Activated T-helper 2 cell treated with anti-CD3 and anti-CD28 coated beads, Interferon-gamma antibody, Interleukin-2, Interleukin-4, amounts not matched to agents 10 μg/mL and 5 μg/mL and 100 μg/mL, durations not matched to agents 14 hours and 24 hours and 36 hours (primary cell): ENCODE results near the gene SCARF1. TPM values are rescaled to one million over a fixed set of nuclear protein-coding genes. Genes with fewer than 3 reads are reported as not detected.

ENCODE experiments used
- DNase-seq: peaks from one replicate; pipeline ENCODE4 v3.0.0; 2021; ENCODE audit warnings: low spot score
- H3K27ac Mint-ChIP-seq: one replicate; pipeline ENCODE4 v1.8.0; 2021; ENCODE audit warnings: mixed read lengths
- H3K27me3 Mint-ChIP-seq: one replicate; pipeline ENCODE4 v1.8.0; 2021; ENCODE audit warnings: low read depth, mixed read lengths
- H3K36me3 Mint-ChIP-seq: one replicate; pipeline ENCODE4 v1.8.0; 2021; ENCODE audit warnings: low read depth, mixed read lengths
- H3K4me1 Mint-ChIP-seq: one replicate; pipeline ENCODE4 v1.8.0; 2021; ENCODE audit warnings: low read depth, mixed read lengths
- H3K4me3 Mint-ChIP-seq: one replicate; pipeline ENCODE4 v1.8.0; 2021; ENCODE audit warnings: low read depth, mild to moderate bottlenecking, moderate library complexity, mixed read lengths
- H3K9me3 Mint-ChIP-seq: one replicate; pipeline ENCODE4 v1.8.0; 2021; ENCODE audit warnings: mixed read lengths
- intact Hi-C: fragments of 100-400 bp; cut with micrococcal nuclease; formaldehyde crosslinking; loops from one replicate; pipeline ENCODE4 v1.15.1; 2023
- total RNA-seq: library from RNA; stranded (reverse); gene quantifications from 2 replicates; pipeline ENCODE4 v1.2.3, GENCODE V29; 2022

The SCARF1 gene
- total RNA-seq, 1 donor from 2014 or later = 3.4 TPM

DNA sequence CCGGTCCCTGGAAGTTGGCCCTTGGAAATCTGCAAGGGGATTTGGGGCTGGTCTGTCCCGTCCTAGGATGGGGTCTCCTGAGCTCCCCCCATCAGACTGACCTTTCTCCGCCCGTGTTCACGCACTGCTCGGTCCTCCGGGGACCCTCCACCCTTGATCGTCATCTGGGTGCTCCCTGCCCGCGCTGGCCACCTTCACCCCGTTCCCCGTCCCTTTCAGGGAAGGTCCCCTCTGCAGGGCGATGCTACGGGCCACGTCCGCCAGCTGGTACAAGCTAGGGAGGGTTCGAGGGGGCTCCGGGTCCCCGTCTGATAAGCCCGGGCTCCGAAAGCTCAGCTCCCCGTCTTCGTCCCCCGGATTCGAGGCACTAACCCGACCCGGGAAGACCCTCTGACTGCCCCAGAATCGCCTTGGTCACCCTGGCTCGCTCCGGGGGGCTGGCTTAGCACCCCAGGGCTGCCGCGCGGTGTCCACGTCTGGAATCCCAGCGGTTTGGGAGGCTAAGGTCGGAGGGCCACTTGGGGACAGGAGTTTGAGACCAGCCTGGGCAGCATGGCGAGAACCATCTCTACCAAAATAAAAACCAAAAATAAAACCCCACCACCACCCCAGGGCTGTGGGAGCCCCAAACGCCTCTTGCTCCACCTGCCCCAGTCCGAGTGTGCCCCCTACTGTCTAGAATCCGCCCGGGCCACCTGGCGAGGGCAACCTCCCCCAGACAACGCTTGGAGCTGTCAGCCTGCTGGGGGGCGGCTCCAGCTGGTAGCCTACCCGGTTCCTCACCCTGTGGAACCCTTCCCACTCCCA lies 15.8 kb downstream of the SCARF1 start:
- peaks cover 9% of the 10 kb centered on the region for H3K4me1 Mint-ChIP-seq
- H3K27ac Mint-ChIP-seq = peak overlapping the region; percentile 49
- intact Hi-C loops = loop anchor here (1.0 to 10.0 kb wide), 5 partner anchors 55 to 355 kb away; partner anchors contain the start of genes BHLHA9, INPP5K and TRARG1
- DNase-seq = peak; percentile 59
- H3K9me3 Mint-ChIP-seq = no peaks in the 10 kb centered on the region
- H3K27me3 Mint-ChIP-seq = peaks cover 35% of the 10 kb centered on the region
- peak overlapping the region; percentile 87 for H3K4me3 Mint-ChIP-seq
- no peaks in the 10 kb centered on the region for H3K36me3 Mint-ChIP-seq

DNA sequence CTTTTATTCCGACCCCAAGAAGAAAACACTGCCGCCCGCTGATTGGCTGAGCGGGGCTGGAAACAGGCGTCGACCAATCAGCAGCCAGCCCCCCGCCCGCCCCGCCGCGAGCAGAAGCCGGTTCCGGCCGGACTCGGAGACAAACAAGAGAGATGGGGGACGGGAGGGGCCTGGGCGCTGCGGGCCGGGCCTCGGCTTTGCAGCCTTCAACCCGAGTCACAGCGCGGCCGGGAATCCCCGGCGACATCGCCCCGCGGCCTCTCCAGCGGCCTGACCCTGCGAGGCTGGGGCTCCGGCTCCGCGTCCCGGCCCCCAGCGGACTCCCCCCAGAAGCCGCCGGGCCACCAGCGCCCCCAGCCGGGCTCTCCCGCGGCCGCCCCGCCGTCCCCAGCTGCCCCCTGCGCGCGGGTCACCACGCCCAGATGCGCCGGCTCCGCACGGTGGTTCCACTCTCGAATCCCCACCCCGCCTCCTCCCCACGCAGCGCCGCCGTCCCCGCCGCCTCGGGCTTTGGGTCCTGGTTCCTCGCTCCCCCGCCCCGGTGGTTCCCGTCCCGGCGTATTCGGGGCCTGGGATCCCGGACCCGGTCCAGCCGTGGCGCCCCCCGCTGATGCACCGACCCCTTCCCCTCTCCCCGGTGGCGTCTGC lies 16.6 kb downstream of the SCARF1 start:
- H3K4me1 Mint-ChIP-seq = peaks cover 9% of the 10 kb centered on the region
- peak overlapping the region; percentile 87 for H3K4me3 Mint-ChIP-seq

DNA sequence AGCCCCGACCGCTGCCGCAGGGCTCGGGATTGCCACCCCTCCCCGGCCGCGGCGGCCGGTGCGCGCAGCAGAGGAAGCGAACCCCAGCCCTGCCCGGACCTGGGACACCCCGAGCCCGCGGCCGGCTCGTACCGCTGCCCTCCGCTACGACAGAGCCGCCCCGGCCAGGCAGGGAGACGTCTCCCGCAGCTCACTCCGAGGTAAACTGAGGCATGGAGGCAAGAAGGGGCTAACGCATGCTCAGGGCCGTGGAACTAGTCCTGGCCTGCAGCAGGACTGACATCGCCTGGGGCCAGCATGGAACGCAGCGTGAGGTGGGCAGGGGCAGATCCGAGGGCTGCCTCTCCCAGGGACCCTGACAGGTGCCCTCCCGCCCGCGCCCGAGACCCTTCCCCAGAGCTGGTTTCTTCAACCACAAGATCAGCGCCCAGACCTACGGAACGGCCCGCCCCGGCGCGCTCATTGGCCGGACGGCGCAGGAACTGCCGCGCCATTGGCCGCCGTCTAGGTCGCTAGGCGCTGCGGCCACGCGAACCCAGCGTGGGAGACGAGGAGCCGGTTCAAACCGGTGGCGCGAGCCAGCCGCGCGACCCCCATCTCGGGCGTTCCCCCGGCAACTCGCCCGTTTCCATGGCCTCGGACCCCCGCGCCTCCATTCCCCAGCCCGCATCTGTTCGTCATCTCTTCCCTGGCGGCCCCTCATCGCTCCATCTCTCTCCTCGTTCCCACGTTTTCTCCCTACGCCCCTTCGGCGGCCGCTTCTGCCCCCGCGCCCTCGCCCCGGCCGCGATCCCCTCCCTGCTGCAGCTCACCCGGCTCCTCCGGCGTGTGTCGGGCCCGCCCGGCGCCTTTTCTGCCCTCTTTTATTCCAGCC lies 17.3 kb downstream of the SCARF1 start, which contains the start of gene SLC43A2:
Gene SLC43A2, minus strand, starts transcription at position 853 of the 874 bp plus-strand sequence. CDS start 960 bp downstream, outside the sequence.
- intact Hi-C loops = loop anchor here (1.0 to 10.0 kb wide), 3 partner anchors 21 to 353 kb away; partner anchors contain the start of genes BHLHA9 and TRARG1
- H3K9me3 Mint-ChIP-seq = no peaks in the 10 kb centered on the region
- no peaks in the 10 kb centered on the region for H3K36me3 Mint-ChIP-seq
- DNase-seq = peak; percentile 69
- peak within 1 kb of the TSS; percentile 68 for H3K27ac Mint-ChIP-seq
- peaks cover 9% of the 10 kb centered on the region for H3K4me1 Mint-ChIP-seq
- peaks cover 35% of the 10 kb centered on the region for H3K27me3 Mint-ChIP-seq
- H3K4me3 Mint-ChIP-seq = peak within 1 kb of the TSS; percentile 87

More for the DNA sequence above, 16.6 kb downstream of the SCARF1 start:
- Mint-ChIP-seq H3K27ac (peak overlapping the region; percentile 68), H3K36me3 (no peaks in the 10 kb centered on the region), H3K9me3 (no peaks in the 10 kb centered on the region), H3K27me3 (peaks cover 35% of the 10 kb centered on the region)
- intact Hi-C loops = loop anchor here (1.0 to 10.0 kb wide), 4 partner anchors 22 to 354 kb away; partner anchors contain the start of genes BHLHA9, INPP5K and TRARG1
- DNase-seq = peak; percentile 82

DNA sequence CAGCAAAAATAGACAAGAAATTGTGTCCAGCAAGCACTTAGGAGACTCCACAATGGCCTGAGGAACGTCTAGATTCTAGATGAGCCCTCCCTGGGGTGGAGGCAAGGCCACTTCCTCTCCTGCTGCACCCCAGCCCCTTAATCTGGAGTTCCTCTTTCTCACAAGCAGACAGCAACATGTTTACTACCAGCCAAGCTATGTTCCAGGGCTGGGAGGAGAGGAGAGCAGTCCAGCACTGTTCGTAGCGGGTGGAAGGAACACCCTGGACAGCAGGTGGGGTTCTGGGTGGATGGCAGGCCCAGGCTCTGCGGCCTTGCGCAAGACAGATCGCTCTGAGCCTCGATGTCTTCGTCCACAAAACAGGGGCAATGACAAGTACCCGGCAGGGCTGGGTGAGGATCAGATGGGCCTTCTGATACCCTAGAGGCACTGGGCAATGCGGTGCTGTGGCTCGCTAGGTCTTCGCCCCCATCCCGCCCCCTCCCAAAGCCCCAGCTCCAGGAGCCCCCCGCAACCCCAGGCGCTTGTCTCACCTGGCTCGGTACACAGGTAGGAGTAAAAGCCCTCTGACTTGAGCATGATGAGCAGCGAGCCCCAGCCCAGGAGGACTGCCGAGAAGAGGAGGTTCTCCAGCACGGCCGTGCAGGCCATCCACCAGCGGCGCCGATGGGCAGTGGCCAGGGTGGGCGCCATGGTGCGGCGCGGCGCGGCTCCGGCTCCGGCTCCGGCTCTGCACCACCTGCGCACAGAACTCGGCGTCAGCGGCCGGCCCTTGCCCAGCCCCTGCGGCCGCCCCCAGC lies 18.1 kb downstream of the SCARF1 start:
- H3K27ac Mint-ChIP-seq = no peak overlapping the region
- no peaks in the 10 kb centered on the region for H3K9me3 Mint-ChIP-seq
- peak overlapping the region; percentile 69 for H3K4me3 Mint-ChIP-seq
- no peak for DNase-seq
- peaks cover 35% of the 10 kb centered on the region for H3K27me3 Mint-ChIP-seq
- H3K36me3 Mint-ChIP-seq = no peaks in the 10 kb centered on the region
- intact Hi-C loops = loop anchor here (10.0 kb wide), 1 partner anchor 353 kb away; the partner anchor contains the start of genes BHLHA9 and TRARG1
- peaks cover 9% of the 10 kb centered on the region for H3K4me1 Mint-ChIP-seq

DNA sequence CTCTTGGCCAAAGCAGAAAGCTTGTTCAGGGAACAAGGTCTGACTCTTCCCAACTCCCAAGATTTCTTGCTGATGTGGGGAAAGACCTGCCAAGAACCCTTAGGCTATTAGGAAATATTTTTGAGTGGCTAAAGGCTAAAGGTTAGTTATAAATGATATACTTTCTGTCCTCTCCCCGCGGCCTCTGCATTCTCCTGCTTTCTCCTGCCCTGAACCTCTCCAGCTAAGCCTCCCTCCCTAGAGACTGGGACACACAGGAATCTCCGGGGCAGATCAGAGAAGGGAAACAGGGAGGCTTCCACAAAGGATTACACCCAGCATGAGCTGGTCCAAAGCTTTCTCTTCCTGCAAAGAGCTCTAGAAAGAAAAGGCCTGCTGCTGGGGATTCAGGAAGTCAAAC lies 19.2 kb downstream of the SCARF1 start:
- Mint-ChIP-seq H3K9me3 (no peaks in the 10 kb centered on the region), H3K36me3 (no peaks in the 10 kb centered on the region), H3K27me3 (peaks cover 31% of the 10 kb centered on the region), H3K27ac (no peak overlapping the region), H3K4me3 (no peak overlapping the region), H3K4me1 (peaks cover 9% of the 10 kb centered on the region)
- intact Hi-C loops = loop anchor here (10.0 kb wide), 1 partner anchor 352 kb away; the partner anchor contains the start of genes BHLHA9 and TRARG1
- DNase-seq = no peak

DNA sequence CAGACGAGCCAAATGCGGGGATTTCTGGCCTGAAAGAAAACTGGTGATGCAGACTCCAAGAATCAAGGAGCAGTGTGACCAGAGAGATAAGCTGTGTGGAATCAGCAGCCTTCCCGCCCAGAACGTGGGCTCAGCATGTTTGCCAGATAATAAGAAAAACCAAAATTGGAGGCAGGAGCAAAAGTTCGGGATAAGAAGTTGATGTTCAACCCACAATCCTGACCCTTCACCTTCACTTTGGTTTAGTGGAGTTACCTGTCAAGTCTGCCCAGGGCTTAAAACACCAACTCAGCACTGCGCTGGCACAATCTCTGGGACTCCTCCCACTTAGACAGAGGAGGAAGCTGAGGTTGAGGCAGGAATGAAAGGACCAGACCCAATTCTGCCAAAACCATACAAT lies 20.0 kb downstream of the SCARF1 start:
- H3K36me3 Mint-ChIP-seq = no peaks in the 10 kb centered on the region
- no peak for DNase-seq
- no peak overlapping the region for H3K27ac Mint-ChIP-seq
- H3K9me3 Mint-ChIP-seq = no peaks in the 10 kb centered on the region
- peaks cover 9% of the 10 kb centered on the region for H3K4me1 Mint-ChIP-seq
- peaks cover 28% of the 10 kb centered on the region for H3K27me3 Mint-ChIP-seq
- H3K4me3 Mint-ChIP-seq = no peak overlapping the region
- intact Hi-C loops = loop anchor here (10.0 kb wide), 1 partner anchor 351 kb away; the partner anchor contains the start of genes BHLHA9 and TRARG1

DNA sequence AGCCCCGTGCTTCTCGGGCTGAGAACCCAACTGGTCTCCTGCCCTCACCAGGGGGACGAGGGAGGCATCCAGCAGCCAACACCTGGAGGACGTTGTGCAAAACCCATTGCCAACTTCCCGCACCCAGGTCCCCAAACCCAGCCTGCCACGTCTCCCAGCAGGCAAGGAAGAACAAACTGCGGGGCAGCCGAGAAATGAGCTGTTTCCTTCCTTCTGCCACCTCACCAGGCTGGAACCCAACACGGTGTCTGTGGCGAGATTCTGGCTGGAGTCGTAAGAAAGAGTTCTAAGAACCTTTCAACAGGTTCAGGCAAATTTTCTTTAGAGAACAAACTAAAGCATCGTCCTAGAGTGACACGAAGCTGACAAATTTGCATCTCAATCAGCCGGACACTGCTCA lies 20.5 kb downstream of the SCARF1 start:
- Mint-ChIP-seq H3K27ac (no peak overlapping the region), H3K36me3 (no peaks in the 10 kb centered on the region), H3K9me3 (no peaks in the 10 kb centered on the region), H3K4me1 (peaks cover 6% of the 10 kb centered on the region), H3K27me3 (peaks cover 25% of the 10 kb centered on the region), H3K4me3 (no peak overlapping the region)
- intact Hi-C loops = loop anchor here (10.0 kb wide), 1 partner anchor 350 kb away; the partner anchor contains the start of genes BHLHA9 and TRARG1
- no peak for DNase-seq

DNA sequence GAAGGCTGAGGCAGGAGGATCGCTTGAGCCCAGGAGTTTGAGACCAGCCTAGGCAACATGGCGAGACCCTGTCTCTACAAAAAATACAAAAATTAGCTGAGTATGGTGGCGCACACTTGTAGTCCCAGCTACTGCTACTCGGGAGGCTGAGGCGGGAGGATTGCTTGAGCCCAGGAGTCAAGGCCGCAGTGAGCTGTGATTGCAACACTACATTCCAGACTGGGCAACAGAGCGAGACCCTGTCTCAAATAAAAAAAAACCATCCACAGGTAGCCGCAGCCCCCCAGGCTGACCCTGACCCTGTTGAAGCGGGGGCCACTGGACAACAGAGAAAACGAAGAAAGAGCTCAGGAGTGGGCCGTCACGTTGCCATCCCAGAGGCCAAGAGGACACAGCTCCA lies 20.9 kb downstream of the SCARF1 start:
- peaks cover 5% of the 10 kb centered on the region for H3K4me1 Mint-ChIP-seq
- intact Hi-C loops = loop anchor here (10.0 kb wide), 1 partner anchor 350 kb away; the partner anchor contains the start of genes BHLHA9 and TRARG1

DNA sequence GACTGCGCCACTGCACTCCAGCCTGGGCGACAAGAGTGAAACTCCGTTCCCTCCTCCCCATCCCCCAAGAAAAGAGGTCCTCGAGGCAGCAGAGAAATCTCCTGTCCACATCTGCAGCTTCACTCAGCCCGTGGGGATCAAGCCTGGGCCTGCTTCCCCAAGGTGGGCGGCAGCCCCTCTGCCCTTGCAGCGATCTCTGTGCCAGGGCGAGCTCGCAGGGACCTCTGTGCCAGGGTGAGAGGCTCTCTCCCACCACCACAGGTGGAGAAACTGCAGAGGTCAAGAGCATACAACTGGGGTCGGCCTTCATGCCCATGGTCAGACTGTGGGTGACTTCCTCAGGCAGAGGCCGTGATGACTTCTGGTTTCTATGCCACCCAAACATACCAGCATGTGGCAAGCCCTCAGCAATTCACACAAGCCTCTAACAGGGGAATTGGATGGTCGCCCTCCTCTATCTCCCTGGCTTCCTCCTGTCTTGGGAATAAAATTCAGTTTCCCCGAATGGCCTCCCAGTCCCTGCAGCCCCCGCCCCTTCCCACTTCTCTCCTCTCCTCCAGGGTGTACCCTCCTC lies 22.4 kb downstream of the SCARF1 start:
- H3K27ac Mint-ChIP-seq = no peak overlapping the region
- no peak for DNase-seq
- H3K4me1 Mint-ChIP-seq = peaks cover 5% of the 10 kb centered on the region
- H3K36me3 Mint-ChIP-seq = no peaks in the 10 kb centered on the region
- H3K27me3 Mint-ChIP-seq = peaks cover 22% of the 10 kb centered on the region
- H3K4me3 Mint-ChIP-seq = no peak overlapping the region
- H3K9me3 Mint-ChIP-seq = no peaks in the 10 kb centered on the region
- intact Hi-C loops = loop anchor here (10.0 kb wide), 1 partner anchor 348 kb away; the partner anchor contains the start of genes BHLHA9 and TRARG1

More for the DNA sequence above, 20.9 kb downstream of the SCARF1 start:
- Mint-ChIP-seq H3K36me3 (no peaks in the 10 kb centered on the region), H3K27me3 (peaks cover 24% of the 10 kb centered on the region), H3K9me3 (no peaks in the 10 kb centered on the region), H3K27ac (no peak overlapping the region), H3K4me3 (no peak overlapping the region)
- no peak for DNase-seq

DNA sequence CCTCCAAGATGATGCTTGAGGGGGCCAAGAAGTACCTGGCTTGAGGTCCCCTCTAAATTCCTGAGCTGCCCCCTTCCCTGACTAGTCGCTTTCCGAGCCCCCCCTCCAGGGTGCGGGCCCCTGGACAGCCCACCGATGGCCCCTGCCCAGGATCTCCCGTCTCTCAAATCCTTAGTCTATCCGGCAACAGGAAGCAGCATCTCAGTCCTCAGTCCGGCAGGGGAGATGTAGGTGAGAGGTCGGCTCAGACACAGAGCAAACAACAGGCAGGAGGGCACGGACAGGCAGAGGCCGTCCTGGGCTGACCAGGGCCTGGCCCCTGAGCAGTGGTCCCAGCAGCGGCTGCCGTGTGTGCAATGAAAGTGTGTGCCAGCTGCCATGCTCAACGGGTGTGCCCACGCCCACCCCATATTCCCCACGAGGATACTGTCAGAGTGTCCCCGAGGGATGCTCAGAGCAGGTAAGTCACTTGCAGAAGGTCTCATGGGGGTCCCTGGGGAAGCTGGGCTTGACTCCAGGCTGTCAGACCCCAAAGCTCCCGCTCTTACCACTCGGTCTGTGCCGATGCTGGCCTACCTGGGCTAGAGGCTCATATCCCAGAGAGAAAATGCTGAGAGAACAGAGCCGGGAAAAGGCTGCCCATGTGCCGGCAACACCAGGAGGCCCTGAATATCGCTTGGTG lies 24.1 kb downstream of the SCARF1 start:
- Mint-ChIP-seq H3K27ac (no peak overlapping the region), H3K9me3 (no peaks in the 10 kb centered on the region), H3K4me3 (no peak overlapping the region), H3K36me3 (no peaks in the 10 kb centered on the region), H3K27me3 (peaks cover 11% of the 10 kb centered on the region), H3K4me1 (peaks cover 1% of the 10 kb centered on the region)
- no peak for DNase-seq
- intact Hi-C loops = loop anchor here (10.0 kb wide), 1 partner anchor 347 kb away; the partner anchor contains the start of genes BHLHA9 and TRARG1
